A549 (cell line): ENCODE data around the gene TSTD1.
A peak's percentile ranks its signal among the peaks of the same experiment; 100 is the strongest.

Experiments
- BHLHE40 ChIP-seq: IDR thresholded peaks from 2 replicates; pipeline ENCODE4 v1.6.1; 2012; ENCODE audit warnings: low read depth, low read length, inconsistent platforms
- EP300 ChIP-seq, 2 experiments: fragments of >200 bp; sonication (Bioruptor Twin); formaldehyde crosslinking; IDR thresholded peaks; 2 replicates in 1 of 2; 3 replicates in 1 of 2; pipeline ENCODE4 v1.6.1; 2016 to 2017
- KDM1A ChIP-seq: fragments of 200-600 bp; sonication (generic); IDR thresholded peaks from 2 replicates; pipeline ENCODE4 v1.6.1; 2016; ENCODE audit warnings: low read depth, mild to moderate bottlenecking
- POLR2A ChIP-seq: IDR thresholded peaks from 2 replicates; pipeline ENCODE4 v1.6.1; 2012; ENCODE audit warnings: mild to moderate bottlenecking, low read length
- USF2 ChIP-seq: fragments of 450-650 bp; IDR thresholded peaks from 2 replicates; pipeline ENCODE4 v1.6.1; 2014; ENCODE audit warnings: antibody characterized with exemption
- ZSCAN20 ChIP-seq: fragments of 250-450 bp; sonication (Bioruptor Pico); IDR thresholded peaks from 2 replicates; pipeline ENCODE4 v1.8.0; 2022; ENCODE audit warnings: mild to moderate bottlenecking, moderate library complexity
- TF ChIP-seq, protein P1 (sequence below): fragments of >200 bp; sonication (Bioruptor Twin); formaldehyde crosslinking; IDR thresholded peaks from 3 replicates; pipeline ENCODE4 v1.5.1; 2016
- TF ChIP-seq, protein P2 (sequence below): fragments of 200-600 bp; sonication (generic); IDR thresholded peaks from 2 replicates; pipeline ENCODE4 v1.6.1; 2016; ENCODE audit warnings: antibody characterized with exemption, mild to moderate bottlenecking, moderate library complexity
- TF ChIP-seq, protein P3 (sequence below): IDR thresholded peaks from 2 replicates; pipeline ENCODE4 v1.6.1; 2012

DNA sequence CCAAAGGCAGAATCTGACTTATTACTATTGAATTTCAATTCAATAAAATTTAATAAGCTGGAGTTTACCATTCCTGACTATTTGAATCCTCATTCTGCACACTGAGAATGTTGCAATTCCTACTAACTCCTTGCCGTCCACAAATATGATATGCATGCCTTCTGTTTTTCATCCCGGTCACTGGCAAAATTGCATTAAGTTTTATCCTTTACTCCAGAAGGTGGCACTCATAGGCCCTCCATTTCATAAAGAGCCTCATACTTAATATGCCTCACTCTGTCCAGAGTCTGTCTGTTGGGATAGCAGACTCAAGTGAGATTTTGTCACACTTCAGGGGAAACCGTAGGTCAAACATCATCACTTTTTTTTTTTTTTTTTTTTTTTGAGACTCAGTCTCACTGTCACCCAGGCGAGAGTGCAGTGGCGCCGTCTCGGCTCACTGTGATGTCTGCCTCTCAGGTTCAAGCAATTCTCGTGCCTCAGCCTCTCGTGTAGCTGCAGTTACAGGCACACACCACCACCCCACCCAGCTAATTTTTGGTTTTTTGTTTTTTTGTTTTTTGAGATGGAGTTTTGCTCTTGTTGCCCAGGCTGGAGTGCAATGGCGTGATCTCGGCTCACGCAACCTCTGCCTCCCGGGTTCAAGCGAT is 45.1 kb downstream of the TSTD1 start:
- TF ChIP-seq, protein P1, sequence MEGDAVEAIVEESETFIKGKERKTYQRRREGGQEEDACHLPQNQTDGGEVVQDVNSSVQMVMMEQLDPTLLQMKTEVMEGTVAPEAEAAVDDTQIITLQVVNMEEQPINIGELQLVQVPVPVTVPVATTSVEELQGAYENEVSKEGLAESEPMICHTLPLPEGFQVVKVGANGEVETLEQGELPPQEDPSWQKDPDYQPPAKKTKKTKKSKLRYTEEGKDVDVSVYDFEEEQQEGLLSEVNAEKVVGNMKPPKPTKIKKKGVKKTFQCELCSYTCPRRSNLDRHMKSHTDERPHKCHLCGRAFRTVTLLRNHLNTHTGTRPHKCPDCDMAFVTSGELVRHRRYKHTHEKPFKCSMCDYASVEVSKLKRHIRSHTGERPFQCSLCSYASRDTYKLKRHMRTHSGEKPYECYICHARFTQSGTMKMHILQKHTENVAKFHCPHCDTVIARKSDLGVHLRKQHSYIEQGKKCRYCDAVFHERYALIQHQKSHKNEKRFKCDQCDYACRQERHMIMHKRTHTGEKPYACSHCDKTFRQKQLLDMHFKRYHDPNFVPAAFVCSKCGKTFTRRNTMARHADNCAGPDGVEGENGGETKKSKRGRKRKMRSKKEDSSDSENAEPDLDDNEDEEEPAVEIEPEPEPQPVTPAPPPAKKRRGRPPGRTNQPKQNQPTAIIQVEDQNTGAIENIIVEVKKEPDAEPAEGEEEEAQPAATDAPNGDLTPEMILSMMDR = peak; percentile 65
- TF ChIP-seq BHLHE40 = no peak
- TF ChIP-seq, protein P2, sequence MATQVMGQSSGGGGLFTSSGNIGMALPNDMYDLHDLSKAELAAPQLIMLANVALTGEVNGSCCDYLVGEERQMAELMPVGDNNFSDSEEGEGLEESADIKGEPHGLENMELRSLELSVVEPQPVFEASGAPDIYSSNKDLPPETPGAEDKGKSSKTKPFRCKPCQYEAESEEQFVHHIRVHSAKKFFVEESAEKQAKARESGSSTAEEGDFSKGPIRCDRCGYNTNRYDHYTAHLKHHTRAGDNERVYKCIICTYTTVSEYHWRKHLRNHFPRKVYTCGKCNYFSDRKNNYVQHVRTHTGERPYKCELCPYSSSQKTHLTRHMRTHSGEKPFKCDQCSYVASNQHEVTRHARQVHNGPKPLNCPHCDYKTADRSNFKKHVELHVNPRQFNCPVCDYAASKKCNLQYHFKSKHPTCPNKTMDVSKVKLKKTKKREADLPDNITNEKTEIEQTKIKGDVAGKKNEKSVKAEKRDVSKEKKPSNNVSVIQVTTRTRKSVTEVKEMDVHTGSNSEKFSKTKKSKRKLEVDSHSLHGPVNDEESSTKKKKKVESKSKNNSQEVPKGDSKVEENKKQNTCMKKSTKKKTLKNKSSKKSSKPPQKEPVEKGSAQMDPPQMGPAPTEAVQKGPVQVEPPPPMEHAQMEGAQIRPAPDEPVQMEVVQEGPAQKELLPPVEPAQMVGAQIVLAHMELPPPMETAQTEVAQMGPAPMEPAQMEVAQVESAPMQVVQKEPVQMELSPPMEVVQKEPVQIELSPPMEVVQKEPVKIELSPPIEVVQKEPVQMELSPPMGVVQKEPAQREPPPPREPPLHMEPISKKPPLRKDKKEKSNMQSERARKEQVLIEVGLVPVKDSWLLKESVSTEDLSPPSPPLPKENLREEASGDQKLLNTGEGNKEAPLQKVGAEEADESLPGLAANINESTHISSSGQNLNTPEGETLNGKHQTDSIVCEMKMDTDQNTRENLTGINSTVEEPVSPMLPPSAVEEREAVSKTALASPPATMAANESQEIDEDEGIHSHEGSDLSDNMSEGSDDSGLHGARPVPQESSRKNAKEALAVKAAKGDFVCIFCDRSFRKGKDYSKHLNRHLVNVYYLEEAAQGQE = no peak
- TF ChIP-seq EP300 (IDR thresholded peaks at IDR 0.05) = no peak
- no peak for TF ChIP-seq POLR2A
- no peak for TF ChIP-seq USF2
- no peak for TF ChIP-seq KDM1A
- TF ChIP-seq, protein P3, sequence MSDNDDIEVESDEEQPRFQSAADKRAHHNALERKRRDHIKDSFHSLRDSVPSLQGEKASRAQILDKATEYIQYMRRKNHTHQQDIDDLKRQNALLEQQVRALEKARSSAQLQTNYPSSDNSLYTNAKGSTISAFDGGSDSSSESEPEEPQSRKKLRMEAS = no peak
- no peak for TF ChIP-seq ZSCAN20 (CRISPR knock-in tag)
